PC-3 (cell line): ENCODE data around the gene LYG1. TPM values are rescaled to one million over a fixed set of nuclear protein-coding genes. Genes with fewer than 3 reads are reported as not detected.
"Not testable (repeated sequence)": the region's sequence is repeated elsewhere in the genome, so short reads cannot be mapped to it uniquely, and the experiment has no call there.

Source experiments
- ATAC-seq: fragments of 200-7000 bp; cut with Tn5 transposase; 2 replicates; pipeline ENCODE4 v1.9.1; 2020; ENCODE audit warnings: mild to moderate bottlenecking, moderate library complexity
- Bru-seq: library from RNA; stranded (reverse); fragments of 400-500 nt; gene quantifications from one replicate; lab custom pipeline; 2021; lab: Mats Ljungman, UMichigan
- BruChase-seq, 2 experiments: library from RNA; stranded (reverse); fragments of 400-500 nt; gene quantifications; one replicate each; lab custom pipeline; 2021; lab: Mats Ljungman, UMichigan
- BruUV-seq: library from RNA; stranded (reverse); fragments of 400-500 nt; replicated peaks from 2 replicates; lab custom pipeline; 2021; lab: Mats Ljungman, UMichigan
- CTCF ChIA-PET: fragments of 300-600 bp; sonication (Branson Sonifier 250); formaldehyde crosslinking; loops from one replicate; lab custom pipeline; 2022; ENCODE audit warnings: antibody characterized with exemption; lab: Charles Lee
- POLR2A ChIA-PET: fragments of 300-600 bp; sonication (Branson Sonifier 250); formaldehyde crosslinking; loops from one replicate; lab custom pipeline; 2022; ENCODE audit warnings: antibody characterized with exemption; ENCODE audit not compliant: unreplicated experiment; lab: Charles Lee
- DNase-seq: peaks from one replicate; pipeline ENCODE4 v3.0.0-alpha.2; 2015
- H2AFZ ChIP-seq: fragments of 300-600 bp; sonication (generic); 2 replicates; pipeline ENCODE4 v1.6.0; 2016; ENCODE audit warnings: antibody characterized with exemption, low read length
- H3F3A ChIP-seq: fragments of 300-600 bp; sonication (generic); one replicate; pipeline ENCODE4 v1.6.0; 2017; ENCODE audit warnings: antibody characterized with exemption, low read length, control low read depth, mild to moderate bottlenecking; ENCODE audit not compliant: unreplicated experiment
- H3K27ac ChIP-seq: fragments of 300-600 bp; sonication (generic); 2 replicates; pipeline ENCODE4 v1.5.1; 2016; ENCODE audit warnings: mild to moderate bottlenecking, low read length
- H3K27me3 ChIP-seq: fragments of 300-600 bp; sonication (generic); 2 replicates; pipeline ENCODE4 v1.6.1; 2016; ENCODE audit warnings: low read length, mixed read lengths
- H3K36me3 ChIP-seq: fragments of 300-600 bp; sonication (generic); 2 replicates; pipeline ENCODE4 v1.6.1; 2016; ENCODE audit warnings: low read depth, mixed run types, low read length, mixed read lengths
- H3K4me1 ChIP-seq: fragments of 300-600 bp; sonication (generic); 2 replicates; pipeline ENCODE4 v1.5.1; 2016; ENCODE audit warnings: low read length; ENCODE audit not compliant: insufficient read depth
- H3K4me2 ChIP-seq: fragments of 300-600 bp; sonication (generic); 2 replicates; pipeline ENCODE4 v1.6.0; 2016; ENCODE audit warnings: low read length
- H3K4me3 ChIP-seq: fragments of 300-600 bp; sonication (generic); 2 replicates; pipeline ENCODE4 v1.5.1; 2016; ENCODE audit warnings: mild to moderate bottlenecking, low read length, mixed read lengths
- H3K79me2 ChIP-seq: fragments of 300-600 bp; sonication (generic); 2 replicates; pipeline ENCODE4 v1.6.1; 2017; ENCODE audit warnings: low read length, mixed read lengths
- H3K9ac ChIP-seq: fragments of 300-600 bp; sonication (generic); 2 replicates; pipeline ENCODE4 v1.6.0; 2016; ENCODE audit warnings: mild to moderate bottlenecking, low read length
- H3K9me2 ChIP-seq: fragments of 300-600 bp; sonication (generic); replicated peaks from 2 replicates; pipeline ENCODE4 v1.6.1; 2016; ENCODE audit warnings: mixed run types, low read length, mixed read lengths
- H3K9me3 ChIP-seq: fragments of 300-600 bp; sonication (generic); 2 replicates; pipeline ENCODE4 v1.6.1; 2016; ENCODE audit warnings: low read length, mixed read lengths
- H4K20me1 ChIP-seq: fragments of 300-600 bp; sonication (generic); 2 replicates; pipeline ENCODE4 v1.6.1; 2016; ENCODE audit warnings: low read length, mixed read lengths
- EZH2 ChIP-seq: fragments of 300-600 bp; sonication (generic); IDR thresholded peaks from one replicate; pipeline ENCODE4 v1.6.1; 2017; ENCODE audit warnings: antibody characterized with exemption, mild to moderate bottlenecking, low read length; ENCODE audit not compliant: unreplicated experiment
- EZH2phosphoT487 ChIP-seq: fragments of 300-600 bp; sonication (generic); IDR thresholded peaks from 2 replicates; pipeline ENCODE4 v1.6.1; 2018; ENCODE audit warnings: mild to moderate bottlenecking, antibody characterized with exemption, low read length, borderline replicate concordance
- intact Hi-C: fragments of 100-400 bp; cut with micrococcal nuclease; formaldehyde crosslinking; loops from 2 replicates; pipeline ENCODE4 v1.9.0; 2023
- long read RNA-seq: library from polyadenylated mRNA; unstranded; transcript quantifications from one replicate; pipeline ENCODE4 v2.0.0, GENCODE V29; 2021; ENCODE audit not compliant: unreplicated experiment
- total RNA-seq: library from RNA; depleted of rRNA; stranded (reverse); fragments of >200 nt; gene quantifications from 2 replicates; pipeline ENCODE4 v1.2.3, GENCODE V29; 2014; rRNA removed
- TF ChIP-seq, protein P1 (sequence below): fragments of 300-600 bp; sonication (generic); conservative IDR thresholded peaks from 2 replicates; pipeline ENCODE4 v1.5.1; 2017; ENCODE audit warnings: antibody characterized with exemption, low read depth, mild to moderate bottlenecking, low read length

The LYG1 gene
- 0.58 and 1.5 TPM in 2 replicates for total RNA-seq
- Bru-seq, nascent RNA, result percentile 42 among the genes with signal in this experiment
- percentile 65 among the genes with signal in this experiment for BruChase-seq, experiment 1, labeled RNA remaining after a 6-hour chase
- percentile 66 among the genes with signal in this experiment for BruChase-seq, experiment 2, labeled RNA remaining after a 2-hour chase
- long read RNA-seq, partial matches to known transcripts, result 0 of 1 reads
- long read RNA-seq, other reads (novel, unspliced or antisense), result 1 of 1 reads

DNA sequence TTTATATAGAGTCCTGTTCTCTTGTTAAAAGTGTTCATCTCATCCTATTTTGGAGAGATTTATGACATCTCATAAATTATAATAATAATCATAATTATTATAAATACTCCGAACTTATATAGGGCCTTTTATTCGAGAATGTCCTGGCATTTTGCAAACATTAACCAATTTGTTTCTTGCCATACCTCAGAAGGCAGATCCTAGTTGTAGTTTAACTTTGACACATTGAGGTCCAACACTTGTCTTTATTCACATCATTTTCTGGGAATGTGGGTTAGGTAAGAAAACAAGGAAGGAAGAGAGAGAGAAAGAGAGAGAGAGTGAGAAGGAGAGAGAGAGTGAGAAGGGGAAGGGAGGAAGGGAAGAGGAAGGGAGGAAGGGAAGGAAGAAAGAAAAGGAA is at the start of gene LYG1:
Gene LYG1, minus strand, starts transcription at position 101 of the 400 bp plus-strand sequence. CDS start 5,527 bp downstream, outside the sequence.
- H3K9me2 ChIP-seq, H4K20me1 ChIP-seq, H3K9ac ChIP-seq, H3K4me2 ChIP-seq, CTCF ChIA-PET, H3K4me1 ChIP-seq, BruUV-seq, H3F3A ChIP-seq, POLR2A ChIA-PET, H3K27ac ChIP-seq, ATAC-seq, H3K9me3 ChIP-seq, H3K4me3 ChIP-seq, H3K36me3 ChIP-seq, H3K27me3 ChIP-seq, intact Hi-C loops, DNase-seq, H2AFZ ChIP-seq, H3K79me2 ChIP-seq: not testable (repeated sequence)

DNA sequence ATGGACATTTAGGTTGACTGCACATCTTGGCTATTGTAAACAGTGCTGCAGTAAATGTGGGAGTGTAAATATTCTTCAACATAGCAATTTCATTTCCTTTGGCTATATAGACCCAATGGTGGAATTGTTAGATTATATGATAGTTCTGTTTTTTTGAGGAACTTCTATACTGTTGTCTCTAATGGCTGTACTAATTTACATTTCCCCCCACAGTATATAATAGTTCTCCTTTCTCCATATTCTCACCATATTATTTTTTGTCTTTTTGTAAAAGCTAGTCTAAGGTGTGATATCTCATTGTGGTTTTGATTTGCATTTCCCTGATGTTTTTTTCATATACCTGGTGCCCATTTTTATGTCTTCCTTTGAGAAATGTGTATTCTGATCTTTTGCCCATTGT is 49.2 kb upstream of the LYG1 start:
- Histone ChIP-seq H3K36me3 (no peaks in the 10 kb centered on the region), H4K20me1 (peaks cover 27% of the 10 kb centered on the region), H3K27me3 (no peaks in the 10 kb centered on the region), H3K79me2 (peaks cover 98% of the 10 kb centered on the region), H3F3A (no peaks in the 10 kb centered on the region), H3K9ac (no peak overlapping the region), H3K4me3 (no peak overlapping the region), H3K9me2 (no peaks in the 10 kb centered on the region), H3K4me1 (no peaks in the 10 kb centered on the region), H3K4me2 (no peak overlapping the region), H2AFZ (no peak overlapping the region), H3K27ac (no peak overlapping the region), H3K9me3 (no peaks in the 10 kb centered on the region)
- ATAC-seq (no peak), DNase-seq (no peak)
- intact Hi-C loops, result no loop called here
- ChIA-PET POLR2A (no interaction called here), CTCF (no interaction called here)
- no TSS peak for BruUV-seq
- TF ChIP-seq EZH2phosphoT487 (no peak), EZH2 (no peak)
- TF ChIP-seq, protein P1, sequence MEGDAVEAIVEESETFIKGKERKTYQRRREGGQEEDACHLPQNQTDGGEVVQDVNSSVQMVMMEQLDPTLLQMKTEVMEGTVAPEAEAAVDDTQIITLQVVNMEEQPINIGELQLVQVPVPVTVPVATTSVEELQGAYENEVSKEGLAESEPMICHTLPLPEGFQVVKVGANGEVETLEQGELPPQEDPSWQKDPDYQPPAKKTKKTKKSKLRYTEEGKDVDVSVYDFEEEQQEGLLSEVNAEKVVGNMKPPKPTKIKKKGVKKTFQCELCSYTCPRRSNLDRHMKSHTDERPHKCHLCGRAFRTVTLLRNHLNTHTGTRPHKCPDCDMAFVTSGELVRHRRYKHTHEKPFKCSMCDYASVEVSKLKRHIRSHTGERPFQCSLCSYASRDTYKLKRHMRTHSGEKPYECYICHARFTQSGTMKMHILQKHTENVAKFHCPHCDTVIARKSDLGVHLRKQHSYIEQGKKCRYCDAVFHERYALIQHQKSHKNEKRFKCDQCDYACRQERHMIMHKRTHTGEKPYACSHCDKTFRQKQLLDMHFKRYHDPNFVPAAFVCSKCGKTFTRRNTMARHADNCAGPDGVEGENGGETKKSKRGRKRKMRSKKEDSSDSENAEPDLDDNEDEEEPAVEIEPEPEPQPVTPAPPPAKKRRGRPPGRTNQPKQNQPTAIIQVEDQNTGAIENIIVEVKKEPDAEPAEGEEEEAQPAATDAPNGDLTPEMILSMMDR, result no peak

- Histone ChIP-seq H3K4me2 (no peak overlapping the region), H3K27me3 (no peaks in the 10 kb centered on the region), H3K36me3 (no peaks in the 10 kb centered on the region), H3K9me3 (no peaks in the 10 kb centered on the region), H3K79me2 (peaks cover 98% of the 10 kb centered on the region), H3K4me1 (no peaks in the 10 kb centered on the region), H3F3A (no peaks in the 10 kb centered on the region), H3K9ac (no peak overlapping the region), H3K9me2 (no peaks in the 10 kb centered on the region), H2AFZ (no peak overlapping the region), H3K4me3 (no peak overlapping the region), H3K27ac (no peak overlapping the region), H4K20me1 (peaks cover 32% of the 10 kb centered on the region)
- intact Hi-C loops, result no loop called here
- POLR2A ChIA-PET, result interaction anchor here (0.7 kb wide), 1 partner anchor 96 kb away, joined by 5 read pairs; no protein-coding TSS in a partner anchor
- no peak for TF ChIP-seq EZH2
- TF ChIP-seq, protein P1, result no peak
- TF ChIP-seq EZH2phosphoT487, result no peak
- BruUV-seq, result no TSS peak
- CTCF ChIA-PET, result no interaction called here
- DNase-seq (no peak), ATAC-seq (no peak)
Measured at GRCh38 chr2:99348173-99348572, 47.2 kb upstream of the LYG1 start.
